Hepatocyte (in vitro differentiated cells): ENCODE measurements around the gene CDH22. TPM values are rescaled to one million over a fixed set of nuclear protein-coding genes. Genes with fewer than 3 reads are reported as not detected.

ENCODE experiments used
- DNase-seq: peaks from one replicate; pipeline ENCODE4 v3.0.0-alpha.2; 2016; ENCODE audit warnings: low spot score
- H2AFZ ChIP-seq: fragments of 200-600 bp; sonication (generic); 2 replicates; pipeline ENCODE4 v1.6.0; 2016; ENCODE audit warnings: antibody characterized with exemption, mild to moderate bottlenecking
- H3K27ac ChIP-seq: fragments of 200-600 bp; sonication (generic); 2 replicates; pipeline ENCODE4 v1.5.1; 2016; ENCODE audit warnings: mild to moderate bottlenecking
- H3K27me3 ChIP-seq: fragments of 200-600 bp; sonication (generic); 2 replicates; pipeline ENCODE4 v1.6.1; 2016
- H3K36me3 ChIP-seq: fragments of 200-600 bp; sonication (generic); replicated peaks from 2 replicates; pipeline ENCODE4 v1.5.1; 2016; ENCODE audit warnings: low read depth; ENCODE audit not compliant: insufficient read depth
- H3K4me1 ChIP-seq: fragments of 200-600 bp; sonication (generic); 2 replicates; pipeline ENCODE4 v1.5.1; 2016; ENCODE audit warnings: mild to moderate bottlenecking, moderate library complexity; ENCODE audit not compliant: insufficient read depth
- H3K4me2 ChIP-seq: fragments of 200-600 bp; sonication (generic); 2 replicates; pipeline ENCODE4 v1.6.0; 2016
- H3K4me3 ChIP-seq: fragments of 200-600 bp; sonication (generic); 2 replicates; pipeline ENCODE4 v1.5.1; 2016; ENCODE audit warnings: mild to moderate bottlenecking
- H3K79me2 ChIP-seq: fragments of 200-600 bp; sonication (generic); 2 replicates; pipeline ENCODE4 v1.6.0; 2017; ENCODE audit warnings: mild to moderate bottlenecking
- H3K9me2 ChIP-seq: fragments of 200-600 bp; sonication (generic); replicated peaks from 2 replicates; pipeline ENCODE4 v1.6.0; 2017; ENCODE audit warnings: mild to moderate bottlenecking; ENCODE audit not compliant: insufficient read depth
- H3K9me3 ChIP-seq: fragments of 200-600 bp; sonication (generic); 2 replicates; pipeline ENCODE4 v1.5.1; 2016; ENCODE audit warnings: low read depth, mild to moderate bottlenecking
- H4K20me1 ChIP-seq: fragments of 200-600 bp; sonication (generic); 2 replicates; pipeline ENCODE4 v1.6.0; 2016; ENCODE audit warnings: mild to moderate bottlenecking; ENCODE audit not compliant: insufficient read depth, poor library complexity, severe bottlenecking
- EZH2 ChIP-seq: fragments of 200-600 bp; sonication (generic); IDR thresholded peaks from 2 replicates; pipeline ENCODE4 v1.6.1; 2016; ENCODE audit warnings: antibody characterized with exemption, mild to moderate bottlenecking, borderline replicate concordance
- EZH2phosphoT487 ChIP-seq: fragments of 200-600 bp; sonication (generic); IDR thresholded peaks from one replicate; pipeline ENCODE4 v1.6.1; 2018; ENCODE audit warnings: antibody characterized with exemption, mild to moderate bottlenecking, low read depth, moderate library complexity; ENCODE audit not compliant: unreplicated experiment, severe bottlenecking
- WGBS: methylation state at CpG from one replicate; pipeline ENCODE4 v1.1.6; 2016; ENCODE audit warnings: low lambda C conversion rate; ENCODE audit errors: missing lambda C conversion rate; 5-methylcytosine and 5-hydroxymethylcytosine counted together
- polyA plus RNA-seq: library from polyadenylated mRNA; unstranded; fragments of >200 nt; fragmentation: Nextera tagmentation; extraction: Ambion mirVana; gene quantifications from 2 replicates; pipeline ENCODE4 v1.2.1, GENCODE V29; 2016
- total RNA-seq: library from RNA; depleted of rRNA; stranded (reverse); fragments of >200 nt; gene quantifications from 2 replicates; pipeline ENCODE4 v1.2.3, GENCODE V29; 2014
- TF ChIP-seq, protein P1 (sequence below): fragments of 200-600 bp; sonication (generic); IDR thresholded peaks from 2 replicates; pipeline ENCODE4 v1.5.1; 2016; ENCODE audit warnings: antibody characterized with exemption, mild to moderate bottlenecking; ENCODE audit not compliant: poor library complexity

CDH22 gene
- total and polyA plus RNA-seq, 2 experiments from 2014 or later = not detected

- TF ChIP-seq EZH2phosphoT487 = no peak
- TF ChIP-seq, protein P1, sequence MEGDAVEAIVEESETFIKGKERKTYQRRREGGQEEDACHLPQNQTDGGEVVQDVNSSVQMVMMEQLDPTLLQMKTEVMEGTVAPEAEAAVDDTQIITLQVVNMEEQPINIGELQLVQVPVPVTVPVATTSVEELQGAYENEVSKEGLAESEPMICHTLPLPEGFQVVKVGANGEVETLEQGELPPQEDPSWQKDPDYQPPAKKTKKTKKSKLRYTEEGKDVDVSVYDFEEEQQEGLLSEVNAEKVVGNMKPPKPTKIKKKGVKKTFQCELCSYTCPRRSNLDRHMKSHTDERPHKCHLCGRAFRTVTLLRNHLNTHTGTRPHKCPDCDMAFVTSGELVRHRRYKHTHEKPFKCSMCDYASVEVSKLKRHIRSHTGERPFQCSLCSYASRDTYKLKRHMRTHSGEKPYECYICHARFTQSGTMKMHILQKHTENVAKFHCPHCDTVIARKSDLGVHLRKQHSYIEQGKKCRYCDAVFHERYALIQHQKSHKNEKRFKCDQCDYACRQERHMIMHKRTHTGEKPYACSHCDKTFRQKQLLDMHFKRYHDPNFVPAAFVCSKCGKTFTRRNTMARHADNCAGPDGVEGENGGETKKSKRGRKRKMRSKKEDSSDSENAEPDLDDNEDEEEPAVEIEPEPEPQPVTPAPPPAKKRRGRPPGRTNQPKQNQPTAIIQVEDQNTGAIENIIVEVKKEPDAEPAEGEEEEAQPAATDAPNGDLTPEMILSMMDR = no peak
- no peak for TF ChIP-seq EZH2
- no peak overlapping the region for H3K27ac ChIP-seq
- H3K9me3 ChIP-seq = no peaks in the 10 kb centered on the region
- no peaks in the 10 kb centered on the region for H3K79me2 ChIP-seq
- no peak overlapping the region for H3K4me2 ChIP-seq
- H2AFZ ChIP-seq = no peak overlapping the region
- H3K27me3 ChIP-seq = peaks cover 59% of the 10 kb centered on the region
- no peaks in the 10 kb centered on the region for H4K20me1 ChIP-seq
- no peaks in the 10 kb centered on the region for H3K4me1 ChIP-seq
- no peak for DNase-seq
- no peaks in the 10 kb centered on the region for H3K9me2 ChIP-seq
- no peaks in the 10 kb centered on the region for H3K36me3 ChIP-seq
- no peak overlapping the region for H3K4me3 ChIP-seq
- 23% methylated on average over 8 of the region's 8 CpGs for WGBS
These were observed 54.9 kb downstream of the CDH22 start for GRCh38 chr20:46253391-46253790.

DNA sequence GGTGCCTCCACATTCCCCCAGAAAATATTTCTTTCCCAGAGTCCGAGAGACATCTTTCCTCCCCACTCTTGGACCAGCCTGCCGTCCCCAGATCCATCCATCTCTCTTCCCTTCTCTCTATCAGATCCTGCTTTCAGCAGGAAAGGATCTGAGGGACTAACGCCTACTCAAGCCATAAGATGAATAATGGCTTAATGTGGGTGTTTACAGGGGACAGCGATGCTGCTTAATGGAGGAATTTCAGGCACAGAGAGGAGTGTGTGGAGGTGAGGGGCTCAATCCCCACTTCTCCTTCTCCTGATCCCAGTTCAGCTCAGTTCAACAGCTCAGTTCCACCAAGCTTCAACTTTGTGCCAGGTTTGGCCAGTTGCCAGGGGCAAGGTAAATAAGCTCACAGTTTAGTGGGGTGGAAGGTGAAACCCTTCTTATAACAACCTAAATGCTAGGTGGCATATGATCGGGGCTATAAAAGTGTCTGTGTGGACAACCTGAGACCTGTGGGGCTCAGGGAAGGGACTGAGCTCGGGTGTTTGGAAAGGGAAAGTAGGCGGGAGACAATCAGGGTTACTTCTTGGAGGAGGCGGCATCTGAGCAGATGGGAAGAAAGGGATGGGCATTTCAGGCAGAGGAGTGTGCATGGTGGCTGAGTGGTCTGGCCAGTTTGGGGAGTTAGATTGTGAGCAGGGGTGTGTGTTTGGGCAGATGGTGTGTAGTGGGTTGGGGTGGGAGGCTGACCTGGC lies 55.8 kb downstream of the CDH22 start:
- Histone ChIP-seq H2AFZ (no peak overlapping the region), H3K4me2 (no peak overlapping the region), H3K9me2 (no peaks in the 10 kb centered on the region), H3K27me3 (peaks cover 67% of the 10 kb centered on the region), H4K20me1 (no peaks in the 10 kb centered on the region), H3K27ac (no peak overlapping the region), H3K4me3 (no peak overlapping the region), H3K79me2 (no peaks in the 10 kb centered on the region), H3K4me1 (no peaks in the 10 kb centered on the region), H3K9me3 (no peaks in the 10 kb centered on the region), H3K36me3 (no peaks in the 10 kb centered on the region)
- WGBS = 76% methylated on average over 8 of the region's 8 CpGs
- DNase-seq = no peak
- TF ChIP-seq EZH2 (no peak), EZH2phosphoT487 (no peak)
- TF ChIP-seq, protein P1 = no peak

DNA sequence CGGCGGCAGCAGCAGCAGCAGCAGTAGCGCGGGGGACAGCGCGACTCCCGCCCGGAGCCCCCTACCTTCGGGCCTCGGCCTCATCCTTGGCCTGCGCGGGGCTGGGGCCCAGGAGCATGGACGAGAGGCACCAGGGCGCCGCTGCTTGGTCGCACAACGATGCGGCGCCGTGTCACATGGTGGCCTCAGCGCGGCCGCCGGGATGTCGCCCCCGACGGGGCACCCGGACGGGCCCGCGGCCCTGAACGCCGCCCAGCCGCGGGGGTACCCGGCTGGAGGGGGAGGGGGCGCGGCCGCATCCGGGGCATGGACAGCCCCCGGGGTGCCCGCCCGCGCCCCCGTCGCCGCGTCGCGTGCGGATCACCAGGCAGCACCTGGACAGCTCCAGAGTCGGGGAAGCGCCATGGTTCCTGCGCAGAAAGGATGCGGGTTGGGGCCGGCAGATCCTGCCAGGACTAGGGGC lies 57.1 kb downstream of the CDH22 start:
- H3K36me3 ChIP-seq = no peaks in the 10 kb centered on the region
- H3K4me1 ChIP-seq = no peaks in the 10 kb centered on the region
- no peaks in the 10 kb centered on the region for H4K20me1 ChIP-seq
- 7% methylated on average over 22 of the region's 56 CpGs for WGBS
- no peaks in the 10 kb centered on the region for H3K9me2 ChIP-seq
- TF ChIP-seq EZH2phosphoT487 = no peak
- no peak for TF ChIP-seq EZH2
- TF ChIP-seq, protein P1 = no peak
- no peaks in the 10 kb centered on the region for H3K79me2 ChIP-seq
- DNase-seq = peak; percentile 30
- H3K27ac ChIP-seq = no peak overlapping the region
- no peak overlapping the region for H2AFZ ChIP-seq
- H3K27me3 ChIP-seq = peaks cover 79% of the 10 kb centered on the region
- no peak overlapping the region for H3K4me2 ChIP-seq
- no peak overlapping the region for H3K4me3 ChIP-seq
- H3K9me3 ChIP-seq = no peaks in the 10 kb centered on the region
